Measurements from ENCODE around the gene STAP2.

The STAP2 gene

DNA sequence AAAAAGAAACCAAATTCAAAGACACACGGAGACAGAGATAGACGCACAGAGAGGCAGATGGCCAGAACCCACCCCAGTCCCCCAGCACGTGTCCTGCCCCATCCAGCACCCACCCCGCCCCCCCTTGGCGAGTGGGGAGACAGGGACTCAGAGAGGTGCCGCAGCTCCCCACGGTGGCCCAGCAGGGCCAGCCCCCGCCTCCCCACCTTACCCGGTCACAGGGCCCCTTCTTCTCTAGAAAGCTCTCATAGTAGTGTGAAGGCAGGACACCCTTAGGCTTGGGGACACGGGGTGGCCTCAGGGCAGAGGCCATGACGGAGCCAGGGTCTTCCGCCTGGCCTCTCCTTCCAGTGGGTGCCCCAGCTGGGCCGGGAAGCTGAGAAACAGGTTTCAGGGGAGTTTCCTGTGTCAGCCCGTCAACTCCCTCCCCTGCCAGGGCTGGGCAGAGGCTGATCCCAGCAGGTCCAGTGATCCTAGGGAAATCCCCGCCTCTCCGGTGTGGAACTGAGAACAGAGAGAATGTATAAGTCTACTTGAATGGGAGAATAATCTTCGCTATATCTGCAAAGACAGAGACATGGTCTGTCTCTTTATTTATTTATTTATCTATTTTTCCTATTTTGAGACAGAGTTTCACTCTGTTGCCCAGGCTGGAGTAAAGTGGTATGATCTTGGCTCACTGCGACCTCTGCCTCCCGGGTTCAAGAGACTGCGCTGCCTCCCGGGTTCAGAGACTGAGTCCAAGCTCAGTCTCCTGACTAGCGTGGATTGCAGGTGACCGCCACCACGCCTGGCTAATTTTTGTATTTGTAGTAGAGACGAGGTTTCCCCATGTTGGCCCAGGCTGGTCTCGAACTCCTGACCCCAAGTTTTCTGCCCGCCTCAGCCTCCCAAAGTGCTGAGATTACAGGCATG is at the start of gene STAP2:
Gene STAP2 (minus strand): TSS at position 387 of the 915 bp plus-strand sequence. CDS start 74 bp downstream, at position 313.
- no peak for DNase-seq (ENCODE audit: extremely low read depth in 1 of 2, low read depth in 1 of 2)

DNA sequence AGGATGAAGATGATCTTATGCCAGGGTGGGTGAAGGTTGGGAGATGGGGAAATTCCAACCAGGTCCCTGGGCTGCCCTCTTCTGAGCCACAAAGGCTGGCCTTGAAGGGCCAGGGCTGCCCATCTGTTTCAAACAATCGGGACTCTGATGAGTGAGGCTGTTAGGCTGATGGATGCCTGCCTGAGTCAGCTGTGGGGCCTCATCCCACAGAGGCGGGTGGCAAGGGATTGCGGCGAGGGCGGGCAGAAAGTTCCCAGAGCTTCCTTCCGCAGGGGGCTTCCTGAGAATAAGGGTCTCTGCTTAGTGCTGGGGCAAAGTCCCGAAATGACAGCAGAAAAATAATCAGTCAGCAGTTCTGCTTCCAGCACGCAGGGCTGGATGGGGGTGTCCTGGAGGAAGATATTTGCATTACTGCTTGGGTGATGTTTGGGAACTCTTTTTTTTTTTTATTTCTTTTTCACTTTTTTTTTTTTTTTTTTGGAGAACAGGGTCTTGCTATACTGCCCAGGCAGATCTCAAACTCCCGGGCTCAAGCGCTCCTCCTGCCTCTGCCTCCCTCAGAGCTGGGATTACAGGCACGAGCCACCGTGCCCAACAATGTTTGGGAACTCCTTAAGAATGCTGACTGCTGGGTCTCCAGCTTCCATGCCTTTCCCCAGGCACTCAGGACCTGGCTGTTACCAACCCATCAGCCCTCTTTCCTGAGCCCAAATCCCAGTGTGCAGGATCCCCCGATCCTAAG is 47.6 kb upstream of the STAP2 start:
- no peak for DNase-seq (ENCODE audit: extremely low read depth in 1 of 2, low read depth in 1 of 2)

DNA sequence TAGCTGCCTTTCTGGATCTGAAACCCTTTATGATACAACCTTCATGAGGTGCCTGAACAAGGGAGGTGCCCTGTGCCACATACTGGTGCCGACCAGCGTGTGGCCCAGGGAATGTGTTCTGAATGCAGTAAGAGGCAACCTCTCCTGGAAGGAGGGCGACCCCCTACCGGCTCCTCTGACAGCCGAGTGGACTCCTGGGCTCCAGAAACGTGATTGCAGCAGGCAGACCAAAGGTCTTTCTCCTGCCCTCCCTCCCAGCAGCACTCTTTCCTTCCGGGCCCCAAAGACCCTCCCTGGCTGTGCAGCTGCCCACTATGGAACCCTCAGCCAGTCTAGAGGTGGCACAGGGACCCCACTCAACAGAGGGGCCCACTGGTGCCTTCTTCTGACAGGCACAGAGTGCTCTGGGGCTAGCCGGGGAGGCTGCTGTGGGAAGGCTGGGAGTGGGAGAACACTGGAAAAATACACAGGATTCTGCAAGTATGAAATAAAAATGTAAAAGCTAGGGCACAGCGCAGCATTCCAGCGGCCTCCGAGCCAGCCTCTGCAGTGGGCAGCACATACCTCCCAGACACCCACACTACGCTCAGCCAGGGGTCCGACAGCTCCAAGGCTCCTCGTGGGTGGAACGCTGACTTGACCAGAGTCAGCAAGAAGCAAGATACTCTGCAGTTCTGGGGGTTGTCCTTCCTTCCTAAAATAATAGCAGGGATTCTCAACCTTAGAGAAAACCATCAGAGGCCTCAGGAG is 46.8 kb upstream of the STAP2 start:
- no peak for DNase-seq (ENCODE audit: extremely low read depth in 1 of 2, low read depth in 1 of 2)

DNA sequence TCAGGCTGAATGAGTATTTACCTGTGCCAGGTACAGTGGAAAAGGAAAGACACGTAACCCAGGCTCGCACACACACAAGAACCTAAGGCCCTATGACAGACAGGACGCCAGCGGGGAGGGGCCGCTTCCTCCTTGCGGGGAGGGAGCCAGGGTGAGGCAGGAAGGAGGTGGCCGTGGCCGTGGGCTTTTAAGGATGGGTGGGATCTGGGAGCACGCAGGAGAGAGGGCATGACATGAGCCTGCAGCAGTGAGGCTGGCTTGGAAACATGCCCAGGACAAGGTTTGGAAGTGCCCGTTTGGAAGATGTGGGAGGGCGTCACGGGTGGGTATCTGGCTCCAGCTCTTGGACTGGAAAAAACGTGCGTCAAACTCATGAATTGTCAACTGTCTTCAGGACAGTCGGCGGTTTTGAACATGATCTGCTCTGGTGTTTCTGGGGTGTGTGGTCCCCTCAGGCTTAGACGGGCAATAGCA is 41.7 kb upstream of the STAP2 start:
- DNase-seq (ENCODE audit: extremely low read depth in 1 of 2, low read depth in 1 of 2): no peak

DNA sequence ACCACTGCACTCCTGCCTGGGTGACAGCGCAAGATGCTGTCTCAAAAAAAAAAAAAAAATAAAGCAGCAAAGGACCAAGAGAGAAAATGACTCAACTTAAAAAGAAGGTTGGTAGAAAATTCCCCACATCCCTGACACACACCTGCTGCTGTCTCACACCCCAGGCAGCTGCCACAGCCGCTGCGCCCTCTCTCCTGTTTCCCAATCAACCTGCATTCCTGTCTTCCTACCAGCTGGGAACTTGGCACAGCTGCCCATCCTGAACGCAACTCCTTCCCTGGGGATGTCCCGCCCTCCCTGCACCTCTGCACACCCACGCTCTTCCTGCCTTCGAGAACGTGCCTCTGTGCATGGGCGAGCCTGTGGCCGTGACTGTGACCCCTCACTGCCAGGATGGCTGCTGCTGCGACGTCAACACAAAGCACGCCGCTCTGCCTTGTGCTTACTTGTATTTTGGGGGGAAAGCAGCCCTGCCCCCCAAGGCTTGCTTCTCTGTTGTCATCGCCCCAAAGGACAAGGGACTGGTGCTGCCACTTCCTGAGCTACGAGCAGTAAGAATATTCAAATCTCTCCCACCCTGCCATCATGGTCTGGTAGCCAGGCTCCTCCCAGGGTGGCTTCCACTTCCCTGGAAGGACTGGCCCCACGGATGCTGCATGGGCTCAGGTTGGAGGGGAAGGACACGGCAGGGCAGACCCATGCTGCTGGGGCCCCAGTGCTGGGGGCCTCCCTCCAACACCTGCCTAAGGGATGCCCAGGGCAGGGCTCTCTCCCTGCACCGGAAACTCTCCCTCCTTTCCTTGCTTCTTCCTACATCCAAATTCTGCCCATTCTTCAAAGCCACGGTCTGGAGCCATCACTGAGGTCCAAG is 41.0 kb upstream of the STAP2 start:
- DNase-seq (ENCODE audit: extremely low read depth in 1 of 2, low read depth in 1 of 2): no peak

DNA sequence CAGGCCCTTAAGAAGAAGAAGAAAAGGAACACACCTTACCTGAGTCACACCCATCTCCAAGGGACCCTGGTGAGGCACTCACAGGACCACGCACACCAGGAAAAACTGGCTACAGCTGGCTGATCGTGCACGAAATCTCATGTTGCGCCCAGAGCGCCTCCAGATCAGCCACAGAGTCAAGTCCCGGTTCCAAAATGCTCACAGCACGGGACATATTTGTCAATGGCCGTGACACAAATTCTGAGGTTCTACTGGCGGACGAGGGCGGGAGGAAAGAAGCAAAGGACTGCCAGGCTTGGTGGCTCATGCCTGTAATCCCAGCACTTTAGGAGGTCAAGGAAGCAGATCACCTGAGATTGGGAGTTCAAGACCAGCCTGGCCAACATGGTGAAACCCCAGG is 40.3 kb upstream of the STAP2 start:
- DNase-seq (ENCODE audit: extremely low read depth in 1 of 2, low read depth in 1 of 2): no peak

DNA sequence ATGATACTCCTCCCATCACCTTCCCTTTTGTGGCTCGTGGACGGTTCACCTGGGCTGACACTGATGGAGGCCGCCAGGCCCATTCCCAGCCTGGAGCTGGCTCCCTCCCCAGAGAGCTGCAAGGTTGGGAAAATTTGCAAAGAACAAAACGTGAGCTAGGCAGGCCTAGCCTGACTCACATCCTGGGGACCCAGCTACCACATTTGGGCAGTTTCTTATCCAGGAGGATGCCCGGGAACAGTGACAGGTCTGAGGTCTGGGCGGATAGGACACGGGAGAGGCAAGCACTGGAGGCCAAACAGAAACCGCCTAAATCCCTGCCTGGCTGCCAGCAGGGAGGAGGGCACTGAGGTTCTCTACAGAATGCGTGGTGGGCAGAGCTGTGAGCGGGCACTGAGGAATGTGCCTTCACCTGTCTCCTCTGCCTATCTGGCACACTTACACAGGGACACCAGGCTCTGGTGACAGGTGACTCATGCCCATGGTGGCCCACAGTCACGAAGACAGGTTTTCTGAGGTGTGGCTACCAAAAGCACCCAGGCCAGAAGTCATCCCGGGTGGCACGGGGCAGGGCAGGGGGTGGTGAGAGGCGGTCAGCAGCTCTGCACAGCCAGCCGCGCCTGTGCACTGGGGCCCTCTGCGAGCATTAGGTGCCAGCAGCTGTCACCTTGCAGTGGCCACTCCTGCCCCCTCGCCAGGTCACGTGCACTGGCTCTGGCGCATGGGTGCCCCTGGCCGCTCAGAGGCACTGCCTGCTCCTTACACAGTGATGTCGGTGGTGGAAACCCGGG is 38.6 kb upstream of the STAP2 start:
- DNase-seq (ENCODE audit: extremely low read depth in 1 of 2, low read depth in 1 of 2): no peak

- DNase-seq (ENCODE audit: extremely low read depth in 1 of 2, low read depth in 1 of 2): no peak
These were observed 38.0 kb upstream of the STAP2 start for GRCh38 chr19:4376671-4376990.

GRCh38 chr19:4376028-4376670 is 37.5 kb upstream of the STAP2 start:
- no peak for DNase-seq (ENCODE audit: extremely low read depth in 1 of 2, low read depth in 1 of 2)

GRCh38 chr19:4375164-4376027 is 36.8 kb upstream of the STAP2 start:
- DNase-seq (ENCODE audit: extremely low read depth in 1 of 2, low read depth in 1 of 2): no peak

DNA sequence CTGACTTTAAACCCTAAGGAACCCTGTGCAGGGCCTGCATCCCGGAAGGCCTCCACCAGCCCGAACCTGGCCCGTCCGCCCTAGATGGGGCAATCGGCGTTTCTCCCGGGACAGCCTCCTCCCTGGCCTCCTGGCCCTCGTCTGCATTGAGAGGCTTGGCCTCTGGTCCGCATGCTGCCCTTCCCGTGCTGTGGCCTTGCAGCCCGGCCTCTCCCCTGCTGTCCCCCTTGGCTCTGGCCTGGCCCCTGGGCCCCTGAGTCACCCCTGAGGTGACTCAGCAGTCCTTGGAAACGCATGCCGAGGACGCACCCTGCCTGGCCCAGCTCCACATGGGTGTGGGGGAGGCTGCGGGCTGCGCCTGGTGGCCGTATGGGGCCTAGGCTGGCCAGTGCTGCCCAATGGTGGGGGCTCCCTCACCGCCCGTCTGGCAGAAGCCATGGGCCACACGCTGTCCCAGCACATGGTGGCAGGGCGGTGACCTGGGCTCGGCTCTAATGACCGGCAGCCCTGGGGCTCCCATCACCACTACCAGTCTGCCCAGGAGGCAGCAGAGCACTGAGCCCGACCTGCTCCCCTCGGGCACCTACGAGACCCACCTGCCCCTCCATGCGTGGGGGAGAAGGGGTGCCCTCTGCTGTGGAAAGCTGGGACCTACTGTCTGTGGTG is 36.0 kb upstream of the STAP2 start:
- no peak for DNase-seq (ENCODE audit: extremely low read depth in 1 of 2, low read depth in 1 of 2)

GRCh38 chr19:4373601-4374497 is 35.2 kb upstream of the STAP2 start:
- no peak for DNase-seq (ENCODE audit: extremely low read depth in 1 of 2, low read depth in 1 of 2)

DNA sequence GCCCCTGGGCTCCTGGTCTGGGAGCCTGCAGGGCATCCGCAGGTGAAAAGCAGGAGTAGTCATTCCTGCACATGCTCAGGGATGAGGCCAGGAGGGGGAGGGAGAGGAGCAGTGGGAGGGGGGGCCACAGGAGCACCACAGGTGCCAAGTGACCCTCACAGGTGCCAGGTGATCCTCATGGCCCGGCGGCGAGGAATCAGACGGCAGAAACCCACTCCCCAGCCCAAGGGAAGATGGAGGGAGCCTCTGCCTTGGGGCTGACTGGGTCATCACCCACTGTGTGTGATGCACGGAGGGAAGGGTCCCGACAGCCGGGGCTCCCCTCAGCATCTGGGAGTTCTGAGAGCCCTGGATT is 34.4 kb upstream of the STAP2 start:
- DNase-seq (ENCODE audit: extremely low read depth in 1 of 2, low read depth in 1 of 2): no peak

- DNase-seq (ENCODE audit: extremely low read depth in 1 of 2, low read depth in 1 of 2): no peak
These were observed 33.8 kb upstream of the STAP2 start for GRCh38 chr19:4372165-4373012.

GRCh38 chr19:4371247-4372164 is 32.9 kb upstream of the STAP2 start:
- DNase-seq (ENCODE audit: extremely low read depth in 1 of 2, low read depth in 1 of 2): no peak
